GM23338 (cell line): ENCODE results near the gene PCDHGB3. TPM values are rescaled to one million over a fixed set of nuclear protein-coding genes. Genes with fewer than 3 reads are reported as not detected.

Source experiments
- ATAC-seq: fragments of 200-7000 bp; cut with Tn5 transposase; 3 replicates; pipeline ENCODE4 v1.9.1; 2020
- DNase-seq: peaks from one replicate; pipeline ENCODE4 v3.0.0-alpha.2; 2015; ENCODE audit warnings: low spot score
- H2AFZ ChIP-seq: fragments of 200-600 bp; sonication (generic); 2 replicates; pipeline ENCODE4 v1.8.0; 2016; ENCODE audit warnings: antibody characterized with exemption, mild to moderate bottlenecking, moderate library complexity
- H3F3A ChIP-seq: fragments of 200-600 bp; sonication (generic); replicated peaks from 2 replicates; pipeline ENCODE4 v1.8.0; 2017; ENCODE audit warnings: antibody characterized with exemption, mixed run types, low read depth
- H3K27ac ChIP-seq: fragments of 200-600 bp; sonication (generic); 2 replicates; pipeline ENCODE4 v1.6.1; 2016; ENCODE audit warnings: low read depth
- H3K27me3 ChIP-seq: fragments of 200-600 bp; sonication (generic); 2 replicates; pipeline ENCODE4 v1.8.0; 2016; ENCODE audit warnings: mild to moderate bottlenecking, mixed run types, moderate library complexity; ENCODE audit not compliant: insufficient read depth
- H3K36me3 ChIP-seq: fragments of 200-600 bp; sonication (generic); 2 replicates; pipeline ENCODE4 v1.8.0; 2016; ENCODE audit warnings: mild to moderate bottlenecking; ENCODE audit not compliant: insufficient read depth
- H3K4me1 ChIP-seq: fragments of 200-600 bp; sonication (generic); 2 replicates; pipeline ENCODE4 v1.8.0; 2016; ENCODE audit warnings: mild to moderate bottlenecking, moderate library complexity; ENCODE audit not compliant: insufficient read depth
- H3K4me2 ChIP-seq: fragments of 200-600 bp; sonication (generic); 2 replicates; pipeline ENCODE4 v1.7.1; 2017; ENCODE audit warnings: mixed run types
- H3K4me3 ChIP-seq: fragments of 200-600 bp; sonication (generic); 2 replicates; pipeline ENCODE4 v1.6.1; 2016; ENCODE audit warnings: mixed run types
- H3K79me2 ChIP-seq: fragments of 200-600 bp; sonication (generic); replicated peaks from 2 replicates; pipeline ENCODE4 v1.8.0; 2017; ENCODE audit warnings: mild to moderate bottlenecking; ENCODE audit not compliant: insufficient read depth
- H3K9me2 ChIP-seq: fragments of 200-600 bp; sonication (generic); 2 replicates; pipeline ENCODE4 v1.8.0; 2017; ENCODE audit not compliant: insufficient read depth
- H4K20me1 ChIP-seq: fragments of 200-600 bp; sonication (generic); replicated peaks from 2 replicates; pipeline ENCODE4 v1.8.0; 2017; ENCODE audit warnings: mild to moderate bottlenecking; ENCODE audit not compliant: insufficient read depth
- H3K27ac Mint-ChIP-seq: 2 replicates; pipeline ENCODE4 v1.8.0; 2020; ENCODE audit warnings: inconsistent platforms, mild to moderate bottlenecking, moderate library complexity, mixed read lengths
- H3K27me3 Mint-ChIP-seq: 3 replicates; pipeline ENCODE4 v1.8.0; 2022; ENCODE audit warnings: low read depth, mild to moderate bottlenecking, moderate library complexity, mixed read lengths, inconsistent platforms; ENCODE audit not compliant: insufficient read depth, poor library complexity
- H3K36me3 Mint-ChIP-seq: 3 replicates; pipeline ENCODE4 v1.8.0; 2021; ENCODE audit warnings: low read depth, mild to moderate bottlenecking, inconsistent platforms, moderate library complexity, mixed read lengths
- H3K4me1 Mint-ChIP-seq: 3 replicates; pipeline ENCODE4 v1.8.0; 2020; ENCODE audit warnings: mild to moderate bottlenecking, inconsistent platforms, mixed read lengths
- H3K4me3 Mint-ChIP-seq: 3 replicates; pipeline ENCODE4 v1.8.0; 2021; ENCODE audit warnings: moderate library complexity, mild to moderate bottlenecking, inconsistent platforms, mixed read lengths
- H3K9me3 Mint-ChIP-seq: 3 replicates; pipeline ENCODE4 v1.8.0; 2020; ENCODE audit warnings: moderate library complexity, mild to moderate bottlenecking, inconsistent platforms, mixed read lengths
- CREB1 ChIP-seq: fragments of 250-450 bp; sonication (Bioruptor Pico); IDR thresholded peaks from 2 replicates; pipeline ENCODE4 v1.5.0; 2020; ENCODE audit warnings: low read depth, mild to moderate bottlenecking, moderate library complexity
- EZH2 ChIP-seq: fragments of 200-600 bp; sonication (generic); IDR thresholded peaks from one replicate; pipeline ENCODE4 v1.8.0; 2017; ENCODE audit warnings: antibody characterized with exemption, mild to moderate bottlenecking, low read depth; ENCODE audit not compliant: unreplicated experiment
- EZH2phosphoT487 ChIP-seq: fragments of 200-600 bp; sonication (generic); IDR thresholded peaks from one replicate; pipeline ENCODE4 v1.8.1; 2018; ENCODE audit warnings: antibody characterized with exemption; ENCODE audit not compliant: unreplicated experiment
- JUNB ChIP-seq: IDR thresholded peaks from one replicate; pipeline ENCODE4 v1.6.1; 2016; ENCODE audit warnings: antibody characterized with exemption; ENCODE audit not compliant: unreplicated experiment
- NANOG ChIP-seq: IDR thresholded peaks from 2 replicates; pipeline ENCODE4 v1.6.1; 2016; ENCODE audit warnings: antibody characterized with exemption, borderline replicate concordance
- POLR2AphosphoS5 ChIP-seq: IDR thresholded peaks from 2 replicates; pipeline ENCODE4 v1.6.1; 2016; ENCODE audit warnings: antibody characterized with exemption, low read depth
- REST ChIP-seq: IDR thresholded peaks from one replicate; pipeline ENCODE4 v1.6.1; 2018; ENCODE audit warnings: antibody characterized with exemption; ENCODE audit not compliant: unreplicated experiment
- ZNF114 ChIP-seq: fragments of 250-450 bp; sonication (Bioruptor Pico); IDR thresholded peaks from 2 replicates; pipeline ENCODE4 v1.5.0; 2020; ENCODE audit warnings: mild to moderate bottlenecking, moderate library complexity
- ZNF331 ChIP-seq: fragments of 250-450 bp; sonication (Bioruptor Pico); IDR thresholded peaks from 2 replicates; pipeline ENCODE4 v1.5.0; 2020; ENCODE audit warnings: low read depth, mild to moderate bottlenecking, moderate library complexity
- polyA plus RNA-seq: library from polyadenylated mRNA; unstranded; fragments of >200 nt; fragmentation: Nextera tagmentation; extraction: Ambion mirVana; gene quantifications from 2 replicates; pipeline ENCODE4 v1.2.1, GENCODE V29; 2016
- total RNA-seq: library from RNA; depleted of rRNA; stranded (reverse); fragments of >200 nt; shearing (Covaris generic); gene quantifications from 2 replicates; pipeline ENCODE4 v1.2.3, GENCODE V29; 2014
- TF ChIP-seq, protein P1 (sequence below), 2 experiments: fragments of 200-600 bp in 1 of 2; sonication (generic) in 1 of 2; conservative IDR thresholded peaks; 2 replicates each; pipeline versions ENCODE4 v1.5.1 to v1.6.1; 2016 to 2017; ENCODE audit warnings: antibody characterized with exemption in 2 of 2, low read depth in 2 of 2, mild to moderate bottlenecking in 2 of 2, moderate library complexity in 1 of 2
- TF ChIP-seq, protein P2 (sequence below): IDR thresholded peaks from 2 replicates; pipeline ENCODE4 v1.6.1; 2016; ENCODE audit warnings: antibody characterized with exemption
- TF ChIP-seq, protein P3 (sequence below): fragments of 250-450 bp; sonication (Bioruptor Pico); IDR thresholded peaks from 2 replicates; pipeline ENCODE4 v1.5.0; 2020; ENCODE audit warnings: mild to moderate bottlenecking, moderate library complexity

The PCDHGB3 gene
- total and polyA plus RNA-seq, 2 experiments from 2014 or later, result 0.24 to 5.8 TPM

GRCh38 chr5:141349917-141350619, 20.0 kb upstream of the PCDHGB3 start, which contains the start of gene PCDHGB1:
TSS of gene PCDHGB1 (plus strand) at chr5:141350099. CDS start at chr5:141350261, 162 bp downstream.
- peaks cover 2% of the 10 kb centered on the region; the same call in 2 of the 3 replicates for H3K4me1 Mint-ChIP-seq
- H3K36me3 Mint-ChIP-seq, result peaks cover 53% of the 10 kb centered on the region
- no peaks in the 10 kb centered on the region for H3K27me3 ChIP-seq
- ATAC-seq (peak; percentile 93), DNase-seq (peak; percentile 95)
- peak within 1 kb of the TSS; percentile 58 for H2AFZ ChIP-seq
- peaks cover 64% of the 10 kb centered on the region for H3K9me3 Mint-ChIP-seq
- no peaks in the 10 kb centered on the region for H3K4me1 ChIP-seq
- H3K27ac ChIP-seq, result no peak within 1 kb of the TSS
- H3K4me3 ChIP-seq, result peak within 1 kb of the TSS; percentile 47
- peak within 1 kb of the TSS; percentile 69 for H3K4me2 ChIP-seq
- TF ChIP-seq POLR2AphosphoS5, result peak; percentile 53
- no peak for TF ChIP-seq CREB1 (CRISPR knock-in tag)
- TF ChIP-seq ZNF331, result no peak
- no peak for TF ChIP-seq EZH2
- no peak for TF ChIP-seq EZH2phosphoT487
- TF ChIP-seq REST, result no peak
- TF ChIP-seq, protein P1, sequence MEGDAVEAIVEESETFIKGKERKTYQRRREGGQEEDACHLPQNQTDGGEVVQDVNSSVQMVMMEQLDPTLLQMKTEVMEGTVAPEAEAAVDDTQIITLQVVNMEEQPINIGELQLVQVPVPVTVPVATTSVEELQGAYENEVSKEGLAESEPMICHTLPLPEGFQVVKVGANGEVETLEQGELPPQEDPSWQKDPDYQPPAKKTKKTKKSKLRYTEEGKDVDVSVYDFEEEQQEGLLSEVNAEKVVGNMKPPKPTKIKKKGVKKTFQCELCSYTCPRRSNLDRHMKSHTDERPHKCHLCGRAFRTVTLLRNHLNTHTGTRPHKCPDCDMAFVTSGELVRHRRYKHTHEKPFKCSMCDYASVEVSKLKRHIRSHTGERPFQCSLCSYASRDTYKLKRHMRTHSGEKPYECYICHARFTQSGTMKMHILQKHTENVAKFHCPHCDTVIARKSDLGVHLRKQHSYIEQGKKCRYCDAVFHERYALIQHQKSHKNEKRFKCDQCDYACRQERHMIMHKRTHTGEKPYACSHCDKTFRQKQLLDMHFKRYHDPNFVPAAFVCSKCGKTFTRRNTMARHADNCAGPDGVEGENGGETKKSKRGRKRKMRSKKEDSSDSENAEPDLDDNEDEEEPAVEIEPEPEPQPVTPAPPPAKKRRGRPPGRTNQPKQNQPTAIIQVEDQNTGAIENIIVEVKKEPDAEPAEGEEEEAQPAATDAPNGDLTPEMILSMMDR (conservative IDR thresholded peaks at IDR 0.05; ENCODE audit: low read depth in 2 of 2), result peak; percentile 77 to 81
- TF ChIP-seq, protein P2, sequence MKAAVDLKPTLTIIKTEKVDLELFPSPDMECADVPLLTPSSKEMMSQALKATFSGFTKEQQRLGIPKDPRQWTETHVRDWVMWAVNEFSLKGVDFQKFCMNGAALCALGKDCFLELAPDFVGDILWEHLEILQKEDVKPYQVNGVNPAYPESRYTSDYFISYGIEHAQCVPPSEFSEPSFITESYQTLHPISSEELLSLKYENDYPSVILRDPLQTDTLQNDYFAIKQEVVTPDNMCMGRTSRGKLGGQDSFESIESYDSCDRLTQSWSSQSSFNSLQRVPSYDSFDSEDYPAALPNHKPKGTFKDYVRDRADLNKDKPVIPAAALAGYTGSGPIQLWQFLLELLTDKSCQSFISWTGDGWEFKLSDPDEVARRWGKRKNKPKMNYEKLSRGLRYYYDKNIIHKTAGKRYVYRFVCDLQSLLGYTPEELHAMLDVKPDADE, result no peak
- TF ChIP-seq, protein P3, sequence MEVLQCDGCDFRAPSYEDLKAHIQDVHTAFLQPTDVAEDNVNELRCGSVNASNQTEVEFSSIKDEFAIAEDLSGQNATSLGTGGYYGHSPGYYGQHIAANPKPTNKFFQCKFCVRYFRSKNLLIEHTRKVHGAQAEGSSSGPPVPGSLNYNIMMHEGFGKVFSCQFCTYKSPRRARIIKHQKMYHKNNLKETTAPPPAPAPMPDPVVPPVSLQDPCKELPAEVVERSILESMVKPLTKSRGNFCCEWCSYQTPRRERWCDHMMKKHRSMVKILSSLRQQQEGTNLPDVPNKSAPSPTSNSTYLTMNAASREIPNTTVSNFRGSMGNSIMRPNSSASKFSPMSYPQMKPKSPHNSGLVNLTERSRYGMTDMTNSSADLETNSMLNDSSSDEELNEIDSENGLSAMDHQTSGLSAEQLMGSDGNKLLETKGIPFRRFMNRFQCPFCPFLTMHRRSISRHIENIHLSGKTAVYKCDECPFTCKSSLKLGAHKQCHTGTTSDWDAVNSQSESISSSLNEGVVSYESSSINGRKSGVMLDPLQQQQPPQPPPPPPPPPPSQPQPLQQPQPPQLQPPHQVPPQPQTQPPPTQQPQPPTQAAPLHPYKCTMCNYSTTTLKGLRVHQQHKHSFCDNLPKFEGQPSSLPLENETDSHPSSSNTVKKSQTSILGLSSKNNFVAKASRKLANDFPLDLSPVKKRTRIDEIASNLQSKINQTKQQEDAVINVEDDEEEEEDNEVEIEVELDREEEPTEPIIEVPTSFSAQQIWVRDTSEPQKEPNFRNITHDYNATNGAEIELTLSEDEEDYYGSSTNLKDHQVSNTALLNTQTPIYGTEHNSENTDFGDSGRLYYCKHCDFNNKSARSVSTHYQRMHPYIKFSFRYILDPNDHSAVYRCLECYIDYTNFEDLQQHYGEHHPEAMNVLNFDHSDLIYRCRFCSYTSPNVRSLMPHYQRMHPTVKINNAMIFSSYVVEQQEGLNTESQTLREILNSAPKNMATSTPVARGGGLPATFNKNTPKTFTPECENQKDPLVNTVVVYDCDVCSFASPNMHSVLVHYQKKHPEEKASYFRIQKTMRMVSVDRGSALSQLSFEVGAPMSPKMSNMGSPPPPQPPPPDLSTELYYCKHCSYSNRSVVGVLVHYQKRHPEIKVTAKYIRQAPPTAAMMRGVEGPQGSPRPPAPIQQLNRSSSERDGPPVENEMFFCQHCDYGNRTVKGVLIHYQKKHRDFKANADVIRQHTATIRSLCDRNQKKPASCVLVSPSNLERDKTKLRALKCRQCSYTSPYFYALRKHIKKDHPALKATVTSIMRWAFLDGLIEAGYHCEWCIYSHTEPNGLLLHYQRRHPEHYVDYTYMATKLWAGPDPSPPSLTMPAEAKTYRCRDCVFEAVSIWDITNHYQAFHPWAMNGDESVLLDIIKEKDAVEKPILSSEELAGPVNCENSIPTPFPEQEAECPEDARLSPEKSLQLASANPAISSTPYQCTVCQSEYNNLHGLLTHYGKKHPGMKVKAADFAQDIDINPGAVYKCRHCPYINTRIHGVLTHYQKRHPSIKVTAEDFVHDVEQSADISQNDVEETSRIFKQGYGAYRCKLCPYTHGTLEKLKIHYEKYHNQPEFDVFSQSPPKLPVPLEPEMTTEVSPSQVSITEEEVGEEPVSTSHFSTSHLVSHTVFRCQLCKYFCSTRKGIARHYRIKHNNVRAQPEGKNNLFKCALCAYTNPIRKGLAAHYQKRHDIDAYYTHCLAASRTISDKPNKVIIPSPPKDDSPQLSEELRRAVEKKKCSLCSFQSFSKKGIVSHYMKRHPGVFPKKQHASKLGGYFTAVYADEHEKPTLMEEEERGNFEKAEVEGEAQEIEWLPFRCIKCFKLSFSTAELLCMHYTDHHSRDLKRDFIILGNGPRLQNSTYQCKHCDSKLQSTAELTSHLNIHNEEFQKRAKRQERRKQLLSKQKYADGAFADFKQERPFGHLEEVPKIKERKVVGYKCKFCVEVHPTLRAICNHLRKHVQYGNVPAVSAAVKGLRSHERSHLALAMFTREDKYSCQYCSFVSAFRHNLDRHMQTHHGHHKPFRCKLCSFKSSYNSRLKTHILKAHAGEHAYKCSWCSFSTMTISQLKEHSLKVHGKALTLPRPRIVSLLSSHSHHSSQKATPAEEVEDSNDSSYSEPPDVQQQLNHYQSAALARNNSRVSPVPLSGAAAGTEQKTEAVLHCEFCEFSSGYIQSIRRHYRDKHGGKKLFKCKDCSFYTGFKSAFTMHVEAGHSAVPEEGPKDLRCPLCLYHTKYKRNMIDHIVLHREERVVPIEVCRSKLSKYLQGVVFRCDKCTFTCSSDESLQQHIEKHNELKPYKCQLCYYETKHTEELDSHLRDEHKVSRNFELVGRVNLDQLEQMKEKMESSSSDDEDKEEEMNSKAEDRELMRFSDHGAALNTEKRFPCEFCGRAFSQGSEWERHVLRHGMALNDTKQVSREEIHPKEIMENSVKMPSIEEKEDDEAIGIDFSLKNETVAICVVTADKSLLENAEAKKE (CRISPR knock-in tag), result no peak
- no peak for TF ChIP-seq ZNF114 (CRISPR knock-in tag)
- TF ChIP-seq NANOG, result no peak
- TF ChIP-seq JUNB, result no peak
- H3K4me3 Mint-ChIP-seq, result peak within 1 kb of the TSS; percentile 65
- H3K27ac Mint-ChIP-seq, result no peak within 1 kb of the TSS
- H3K9me2 ChIP-seq, result no peaks in the 10 kb centered on the region
- no peaks in the 10 kb centered on the region for H3K79me2 ChIP-seq
- H4K20me1 ChIP-seq, result no peaks in the 10 kb centered on the region
- H3K36me3 ChIP-seq, result no peaks in the 10 kb centered on the region
- H3F3A ChIP-seq, result 0 out of 2 replicates have a peak, but pooled peaks cover 3% of the 10 kb centered on the region
- peaks cover 7% of the 10 kb centered on the region for H3K27me3 Mint-ChIP-seq
